ENCODE results near the gene OR6J1.
"Not testable (repeated sequence)": the region's sequence is repeated elsewhere in the genome, so short reads cannot be mapped to it uniquely, and the experiment has no call there.

DNA sequence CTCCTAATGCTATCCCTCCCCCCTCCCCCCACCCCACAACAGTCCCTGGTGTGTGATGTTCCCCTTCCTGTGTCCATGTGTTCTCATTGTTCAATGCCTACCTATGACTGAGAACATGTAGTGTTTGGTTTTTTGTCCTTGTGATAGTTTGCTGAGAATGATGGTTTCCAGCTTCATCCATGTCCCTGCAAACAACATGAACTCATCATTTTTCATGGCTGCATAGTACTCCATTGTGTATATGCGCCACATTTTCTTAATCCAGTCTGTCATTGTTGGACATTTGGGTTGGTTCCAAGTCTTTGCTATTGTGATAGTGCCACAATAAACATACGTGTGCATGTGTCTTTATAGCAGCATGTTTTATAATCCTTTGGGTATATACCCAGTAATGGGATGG lies 28.4 kb downstream of the OR6J1 start:
- TF ChIP-seq, protein P1, sequence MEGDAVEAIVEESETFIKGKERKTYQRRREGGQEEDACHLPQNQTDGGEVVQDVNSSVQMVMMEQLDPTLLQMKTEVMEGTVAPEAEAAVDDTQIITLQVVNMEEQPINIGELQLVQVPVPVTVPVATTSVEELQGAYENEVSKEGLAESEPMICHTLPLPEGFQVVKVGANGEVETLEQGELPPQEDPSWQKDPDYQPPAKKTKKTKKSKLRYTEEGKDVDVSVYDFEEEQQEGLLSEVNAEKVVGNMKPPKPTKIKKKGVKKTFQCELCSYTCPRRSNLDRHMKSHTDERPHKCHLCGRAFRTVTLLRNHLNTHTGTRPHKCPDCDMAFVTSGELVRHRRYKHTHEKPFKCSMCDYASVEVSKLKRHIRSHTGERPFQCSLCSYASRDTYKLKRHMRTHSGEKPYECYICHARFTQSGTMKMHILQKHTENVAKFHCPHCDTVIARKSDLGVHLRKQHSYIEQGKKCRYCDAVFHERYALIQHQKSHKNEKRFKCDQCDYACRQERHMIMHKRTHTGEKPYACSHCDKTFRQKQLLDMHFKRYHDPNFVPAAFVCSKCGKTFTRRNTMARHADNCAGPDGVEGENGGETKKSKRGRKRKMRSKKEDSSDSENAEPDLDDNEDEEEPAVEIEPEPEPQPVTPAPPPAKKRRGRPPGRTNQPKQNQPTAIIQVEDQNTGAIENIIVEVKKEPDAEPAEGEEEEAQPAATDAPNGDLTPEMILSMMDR (IDR thresholded peaks at IDR 0.05) = not testable (repeated sequence)
- TF ChIP-seq POLR2A (IDR thresholded peaks at IDR 0.05); POLR2AphosphoS5 (IDR thresholded peaks at IDR 0.05; ENCODE audit: insufficient read depth in 1 of 2, low read depth in 1 of 2): not testable (repeated sequence)

All from vagina (tissue), 2 donors.